ENCODE measurements around the gene RND3. TPM values are rescaled to one million over a fixed set of nuclear protein-coding genes. Genes with fewer than 3 reads are reported as not detected.

RND3 gene
- total RNA-seq, 2 experiments from 2014 or later = not detected

- no TSS peak for BruUV-seq (replicated peaks)
- intact Hi-C loops (cut with micrococcal nuclease; ENCODE audit: unreplicated experiment) = no loop called here
- Histone ChIP-seq H3K27ac (ENCODE audit: low read depth, low read length, poor library complexity, severe bottlenecking) (no peak overlapping the region), H2AFZ (ENCODE audit: low read length) (no peak overlapping the region), H3K4me2 (ENCODE audit: low read length) (no peak overlapping the region), H3K36me3 (ENCODE audit: insufficient read depth, low read length) (no peaks in the 10 kb centered on the region), H3K79me2 (ENCODE audit: insufficient read depth, low read depth, low read length) (no peaks in the 10 kb centered on the region), H3K9me3 (ENCODE audit: low read length) (no peaks in the 10 kb centered on the region), H3K9me2 (ENCODE audit: insufficient read depth, low read length) (no peaks in the 10 kb centered on the region), H3K4me1 (ENCODE audit: insufficient read depth, low read length, poor library complexity, severe bottlenecking) (no peaks in the 10 kb centered on the region), H3K4me3 (ENCODE audit: low read depth, low read length, poor library complexity, severe bottlenecking) (no peak overlapping the region), H4K20me1 (ENCODE audit: insufficient read depth, low read length) (no peaks in the 10 kb centered on the region)
- no peak for DNase-seq (ENCODE audit: low spot score)
- ChIA-PET POLR2A (interaction anchor here (0.8 kb wide), 1 partner anchor 16 kb away, joined by 4 read pairs; no protein-coding TSS in a partner anchor), CTCF (ENCODE audit: unreplicated experiment) (no interaction called here)
- no peak for TF ChIP-seq EZH2phosphoT487 (IDR thresholded peaks at IDR 0.05; ENCODE audit: borderline replicate concordance, low read depth, low read length)
- TF ChIP-seq, protein P1, sequence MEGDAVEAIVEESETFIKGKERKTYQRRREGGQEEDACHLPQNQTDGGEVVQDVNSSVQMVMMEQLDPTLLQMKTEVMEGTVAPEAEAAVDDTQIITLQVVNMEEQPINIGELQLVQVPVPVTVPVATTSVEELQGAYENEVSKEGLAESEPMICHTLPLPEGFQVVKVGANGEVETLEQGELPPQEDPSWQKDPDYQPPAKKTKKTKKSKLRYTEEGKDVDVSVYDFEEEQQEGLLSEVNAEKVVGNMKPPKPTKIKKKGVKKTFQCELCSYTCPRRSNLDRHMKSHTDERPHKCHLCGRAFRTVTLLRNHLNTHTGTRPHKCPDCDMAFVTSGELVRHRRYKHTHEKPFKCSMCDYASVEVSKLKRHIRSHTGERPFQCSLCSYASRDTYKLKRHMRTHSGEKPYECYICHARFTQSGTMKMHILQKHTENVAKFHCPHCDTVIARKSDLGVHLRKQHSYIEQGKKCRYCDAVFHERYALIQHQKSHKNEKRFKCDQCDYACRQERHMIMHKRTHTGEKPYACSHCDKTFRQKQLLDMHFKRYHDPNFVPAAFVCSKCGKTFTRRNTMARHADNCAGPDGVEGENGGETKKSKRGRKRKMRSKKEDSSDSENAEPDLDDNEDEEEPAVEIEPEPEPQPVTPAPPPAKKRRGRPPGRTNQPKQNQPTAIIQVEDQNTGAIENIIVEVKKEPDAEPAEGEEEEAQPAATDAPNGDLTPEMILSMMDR (conservative IDR thresholded peaks at IDR 0.05; ENCODE audit: low read length) = no peak
Measured at GRCh38 chr2:150421126-150421651, 66.3 kb downstream of the RND3 start.

DNA sequence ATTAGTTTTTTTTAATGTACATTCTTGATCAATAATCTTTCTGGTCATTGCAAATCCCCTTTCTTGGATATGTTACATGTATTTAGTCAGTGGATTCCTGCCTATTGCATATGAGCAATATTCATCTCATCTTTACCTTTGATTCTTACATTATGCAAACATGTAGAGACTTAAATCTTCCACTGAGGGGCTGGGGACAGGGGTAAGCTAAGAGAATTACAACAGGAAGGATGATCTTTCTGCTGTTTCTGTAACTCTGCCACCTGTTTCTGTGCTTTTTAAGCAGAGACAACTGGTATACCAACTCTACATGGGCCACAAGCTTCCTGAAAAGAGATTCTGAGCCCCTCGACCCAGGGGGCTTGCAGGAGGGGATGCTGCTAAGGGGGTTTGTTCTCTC is 68.6 kb downstream of the RND3 start:
- H3K4me1 ChIP-seq (ENCODE audit: insufficient read depth, low read length, poor library complexity, severe bottlenecking) = no peaks in the 10 kb centered on the region
- ChIA-PET POLR2A (no interaction called here), CTCF (ENCODE audit: unreplicated experiment) (no interaction called here)
- no peaks in the 10 kb centered on the region for H3K9me2 ChIP-seq (ENCODE audit: insufficient read depth, low read length)
- H3K4me2 ChIP-seq (ENCODE audit: low read length) = no peak overlapping the region
- no peak for DNase-seq (ENCODE audit: low spot score)
- H3K36me3 ChIP-seq (ENCODE audit: insufficient read depth, low read length) = no peaks in the 10 kb centered on the region
- H3K4me3 ChIP-seq (ENCODE audit: low read depth, low read length, poor library complexity, severe bottlenecking) = no peak overlapping the region
- H3K27ac ChIP-seq (ENCODE audit: low read depth, low read length, poor library complexity, severe bottlenecking) = no peak overlapping the region
- no peaks in the 10 kb centered on the region for H4K20me1 ChIP-seq (ENCODE audit: insufficient read depth, low read length)
- intact Hi-C loops (cut with micrococcal nuclease; ENCODE audit: unreplicated experiment) = no loop called here
- H3K9me3 ChIP-seq (ENCODE audit: low read length) = no peaks in the 10 kb centered on the region
- no peak overlapping the region for H2AFZ ChIP-seq (ENCODE audit: low read length)
- TF ChIP-seq, protein P1 (conservative IDR thresholded peaks at IDR 0.05; ENCODE audit: low read length) = no peak
- TF ChIP-seq EZH2phosphoT487 (IDR thresholded peaks at IDR 0.05; ENCODE audit: borderline replicate concordance, low read depth, low read length) = no peak
- H3K79me2 ChIP-seq (ENCODE audit: insufficient read depth, low read depth, low read length) = no peaks in the 10 kb centered on the region
- BruUV-seq (replicated peaks) = no TSS peak
